Right atrium auricular region (tissue), 2 donors: ENCODE measurements around the gene CNIH1. TPM values are rescaled to one million over a fixed set of nuclear protein-coding genes. Genes with fewer than 3 reads are reported as not detected.
A peak's percentile ranks its signal among the peaks of the same experiment; 100 is the strongest.

Experiments
- DNase-seq: peaks from one replicate; pipeline ENCODE4 v3.0.0-alpha.2; 2019; ENCODE audit warnings: low spot score
- H3K27ac ChIP-seq, 2 donors: fragments of 200-600 bp; sonication (generic); 1 replicate in 1 of 2; 2 replicates in 1 of 2; pipeline ENCODE4 v1.5.1; 2016 to 2019
- H3K27me3 ChIP-seq, 2 donors: fragments of 200-600 bp; sonication (generic); one replicate each; pipeline versions ENCODE4 v1.5.1 to v1.6.0; 2017 to 2019
- H3K36me3 ChIP-seq: fragments of 200-600 bp; sonication (generic); one replicate; pipeline ENCODE4 v1.5.1; 2016
- H3K4me1 ChIP-seq, 2 donors: fragments of 200-600 bp; sonication (generic); one replicate each; pipeline versions ENCODE4 v1.5.1 to v1.6.0; 2017 to 2019
- H3K4me3 ChIP-seq, 2 donors: fragments of 200-600 bp; sonication (generic); 1 replicate in 1 of 2; 2 replicates in 1 of 2; pipeline ENCODE4 v1.5.1; 2017 to 2019; ENCODE audit warnings: mild to moderate bottlenecking in 1 of 2, moderate library complexity in 1 of 2
- H3K9me3 ChIP-seq, 2 donors: fragments of 200-600 bp; sonication (generic); one replicate each; pipeline ENCODE4 v1.5.1; 2019
- CTCF ChIP-seq, 2 donors: fragments of 200-600 bp; sonication (generic); IDR thresholded peaks; one replicate each; pipeline ENCODE4 v1.5.1; 2019; ENCODE audit warnings: antibody characterized with exemption in 2 of 2
- total RNA-seq, 2 donors: library from RNA; depleted of rRNA; stranded (reverse); fragments of >200 nt; gene quantifications; one replicate each; pipeline ENCODE4 v1.1.0, GENCODE V29; 2016

Gene CNIH1
- total RNA-seq, 2 donors from 2014 or later = 132 to 134 TPM

DNA sequence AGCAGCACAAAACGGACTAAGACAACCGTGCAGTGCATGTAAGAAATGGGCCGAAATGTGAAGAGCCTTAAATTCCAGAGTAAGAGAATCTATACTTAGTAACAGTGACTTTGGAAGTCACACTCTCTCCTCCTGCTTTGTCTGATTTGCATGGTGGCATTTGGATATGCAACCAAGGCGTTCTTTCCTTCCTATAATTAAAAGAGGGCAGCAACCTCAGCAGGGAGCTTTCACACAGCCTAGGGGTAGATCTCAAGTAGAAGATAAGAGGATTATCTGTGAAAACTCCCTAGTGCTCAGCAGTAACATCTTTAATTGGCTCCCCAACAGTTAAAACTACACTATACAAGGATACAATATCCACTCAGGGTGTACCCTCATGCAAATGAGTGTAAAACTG is 31.1 kb upstream of the CNIH1 start:
- Histone ChIP-seq H3K9me3 (peaks cover 0 to 4% of the 10 kb centered on the region in 2 donors), H3K36me3 (no peaks in the 10 kb centered on the region), H3K4me1 (peaks cover 0 to 12% of the 10 kb centered on the region in 2 donors), H3K27ac (peak overlapping the region; percentile 61 to 64), H3K27me3 (no peaks in the 10 kb centered on the region), H3K4me3 (no peak overlapping the region)
- no peak for DNase-seq
- no peak for TF ChIP-seq CTCF (IDR thresholded peaks at IDR 0.05)

DNA sequence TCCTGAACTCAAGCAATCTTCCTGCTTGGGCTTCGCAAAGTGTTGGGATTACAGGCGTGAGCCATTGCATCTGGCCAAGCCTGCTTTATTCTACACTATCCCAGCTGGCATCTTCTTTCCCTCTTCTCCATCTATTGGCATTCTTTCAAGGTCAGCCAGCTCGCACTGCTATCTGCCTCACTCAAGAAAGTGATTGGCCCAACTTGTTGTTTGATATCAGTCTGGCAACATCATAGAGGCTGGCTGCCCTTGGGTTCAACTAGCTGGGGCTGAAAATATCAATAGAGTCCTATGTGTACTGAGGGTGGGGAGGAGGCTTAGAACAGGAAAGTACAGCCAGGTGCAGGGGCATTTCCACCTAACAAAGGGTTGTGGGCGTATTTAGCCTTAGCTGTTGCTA is 30.5 kb upstream of the CNIH1 start:
- no peak overlapping the region for H3K4me3 ChIP-seq
- no peaks in the 10 kb centered on the region for H3K36me3 ChIP-seq
- peak overlapping the region; percentile 61 to 64 for H3K27ac ChIP-seq
- no peaks in the 10 kb centered on the region for H3K27me3 ChIP-seq
- peaks cover 0 to 11% of the 10 kb centered on the region in 2 donors for H3K9me3 ChIP-seq
- no peak for TF ChIP-seq CTCF (IDR thresholded peaks at IDR 0.05)
- no peak for DNase-seq
- H3K4me1 ChIP-seq = peaks cover 0 to 12% of the 10 kb centered on the region in 2 donors

GRCh38 chr14:54470701-54471100 is 29.5 kb upstream of the CNIH1 start:
- no peaks in the 10 kb centered on the region for H3K27me3 ChIP-seq
- H3K36me3 ChIP-seq = no peaks in the 10 kb centered on the region
- no peak overlapping the region for H3K27ac ChIP-seq
- no peak for TF ChIP-seq CTCF (IDR thresholded peaks at IDR 0.05)
- H3K4me3 ChIP-seq = no peak overlapping the region
- H3K4me1 ChIP-seq = peaks cover 0 to 12% of the 10 kb centered on the region in 2 donors
- no peak for DNase-seq
- H3K9me3 ChIP-seq = peaks cover 0 to 12% of the 10 kb centered on the region in 2 donors

DNA sequence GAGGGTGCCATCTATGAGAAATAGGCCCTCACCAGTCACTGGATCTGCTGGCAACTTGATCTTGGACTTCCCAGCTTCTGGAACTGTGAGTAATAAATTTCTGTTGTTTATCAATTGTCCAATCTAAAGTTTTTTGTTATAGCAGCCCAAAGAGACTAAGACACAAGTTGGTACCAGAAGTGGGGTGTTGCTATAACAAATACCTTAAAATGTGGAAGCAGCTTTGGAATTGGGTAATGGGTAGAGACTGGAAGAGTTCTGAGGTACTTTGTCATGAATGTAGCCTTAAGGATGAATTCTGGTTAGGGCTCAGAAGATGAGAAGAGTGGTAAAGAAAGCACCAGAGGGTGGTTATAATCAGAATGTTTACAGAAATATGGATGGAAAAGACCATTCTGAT is 26.1 kb upstream of the CNIH1 start:
- Histone ChIP-seq H3K27me3 (no peaks in the 10 kb centered on the region), H3K4me1 (peaks cover 0 to 11% of the 10 kb centered on the region in 2 donors), H3K36me3 (no peaks in the 10 kb centered on the region), H3K4me3 (no peak overlapping the region), H3K27ac (no peak overlapping the region), H3K9me3 (peaks cover 0 to 12% of the 10 kb centered on the region in 2 donors)
- no peak for DNase-seq
- no peak for TF ChIP-seq CTCF (IDR thresholded peaks at IDR 0.05)

DNA sequence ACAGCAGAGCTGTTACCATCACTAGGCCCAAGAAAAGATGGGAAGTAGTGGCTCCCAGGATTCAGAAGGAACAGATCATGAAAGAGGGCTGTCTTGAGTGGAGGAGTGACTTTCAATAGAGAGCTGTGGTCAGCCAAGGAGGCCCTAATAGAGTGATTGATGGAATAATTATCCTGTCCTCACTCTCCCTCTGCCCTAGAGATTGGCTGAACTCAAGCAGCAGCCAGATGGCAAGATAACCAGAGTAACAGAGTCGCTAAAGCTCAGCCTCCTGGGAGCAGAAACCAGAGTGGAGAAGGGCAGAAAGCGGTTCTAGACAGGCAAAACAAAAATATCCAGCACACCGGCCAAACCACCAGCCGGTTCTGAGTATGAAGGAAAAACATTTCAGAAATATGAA is 24.5 kb upstream of the CNIH1 start:
- no peaks in the 10 kb centered on the region for H3K27me3 ChIP-seq
- peaks cover 0 to 12% of the 10 kb centered on the region in 2 donors for H3K9me3 ChIP-seq
- H3K4me1 ChIP-seq = no peaks in the 10 kb centered on the region
- H3K4me3 ChIP-seq = no peak overlapping the region
- no peak overlapping the region for H3K27ac ChIP-seq
- TF ChIP-seq CTCF (IDR thresholded peaks at IDR 0.05) = no peak
- H3K36me3 ChIP-seq = no peaks in the 10 kb centered on the region
- no peak for DNase-seq

GRCh38 chr14:54462048-54462447 is 20.9 kb upstream of the CNIH1 start:
- Histone ChIP-seq H3K27ac (no peak overlapping the region), H3K4me3 (no peak overlapping the region), H3K4me1 (no peaks in the 10 kb centered on the region), H3K36me3 (no peaks in the 10 kb centered on the region), H3K9me3 (peaks cover 0 to 5% of the 10 kb centered on the region in 2 donors), H3K27me3 (no peaks in the 10 kb centered on the region)
- no peak for TF ChIP-seq CTCF (IDR thresholded peaks at IDR 0.05)
- DNase-seq = no peak
